H1 (cell line): ENCODE measurements around the gene USP43. TPM values are rescaled to one million over a fixed set of nuclear protein-coding genes. Genes with fewer than 3 reads are reported as not detected.

ENCODE experiments used
- CTCF ChIA-PET: fragments of 300-600 bp; sonication (Branson Sonifier 250); formaldehyde crosslinking; loops from one replicate; lab custom pipeline; 2021; ENCODE audit not compliant: partially characterized antibody; lab: Charles Lee
- POLR2A ChIA-PET: fragments of 300-600 bp; sonication (Branson Sonifier 250); formaldehyde crosslinking; loops from one replicate; lab custom pipeline; 2021; ENCODE audit warnings: inconsistent platforms; ENCODE audit not compliant: partially characterized antibody; lab: Charles Lee
- DNase-seq, 2 experiments: peaks; one replicate each; pipeline versions ENCODE4 v3.0.0 to v3.0.0-alpha.2; 2010 to 2022; ENCODE audit warnings: low spot score in 2 of 2, low read depth in 1 of 2, mixed read lengths in 1 of 2
- FAIRE-seq: peaks from 2 replicates; lab custom pipeline; 2011; peaks lifted over from hg19 to GRCh38; lab: Jason Lieb, UNC
- H2AFZ ChIP-seq: 2 replicates; pipeline ENCODE4 v1.8.1; 2012; ENCODE audit warnings: low read length, inconsistent platforms
- H2AK5ac ChIP-seq: 2 replicates; pipeline ENCODE4 v1.6.1; 2013; ENCODE audit warnings: low read depth, low read length
- H2BK120ac ChIP-seq: replicated peaks from 2 replicates; pipeline ENCODE3; 2013; ENCODE audit warnings: low read depth, low read length, inconsistent platforms
- H2BK12ac ChIP-seq: 2 replicates; pipeline ENCODE4 v1.6.1; 2013; ENCODE audit warnings: low read depth, low read length
- H2BK15ac ChIP-seq: 2 replicates; pipeline ENCODE4 v1.6.1; 2013; ENCODE audit warnings: low read length
- H2BK20ac ChIP-seq: 2 replicates; pipeline ENCODE4 v1.6.1; 2013; ENCODE audit warnings: low read length
- H2BK5ac ChIP-seq: 2 replicates; pipeline ENCODE4 v1.6.1; 2013; ENCODE audit warnings: low read depth, low read length
- H3K14ac ChIP-seq: 2 replicates; pipeline ENCODE4 v1.6.1; 2013; ENCODE audit warnings: inconsistent platforms; ENCODE audit not compliant: insufficient read length
- H3K18ac ChIP-seq: 2 replicates; pipeline ENCODE4 v1.6.1; 2013; ENCODE audit warnings: low read length; ENCODE audit errors: extremely low read depth
- H3K23ac ChIP-seq: 2 replicates; pipeline ENCODE4 v1.6.1; 2013; ENCODE audit warnings: inconsistent platforms; ENCODE audit not compliant: insufficient read length
- H3K23me2 ChIP-seq: 2 replicates; pipeline ENCODE4 v1.6.1; 2013; ENCODE audit warnings: low read depth, low read length
- H3K27ac ChIP-seq: 2 replicates; pipeline ENCODE4 v1.6.1; 2011; ENCODE audit warnings: low read depth, low read length, inconsistent platforms
- H3K27me3 ChIP-seq, 4 experiments: replicated peaks in 1 of 4; 1 replicate in 1 of 4; 2 replicates in 3 of 4; pipeline versions ENCODE4 v1.6.1 to v1.8.1; 2011 to 2013; ENCODE audit warnings: low read length in 3 of 4, mild to moderate bottlenecking in 3 of 4, inconsistent platforms in 2 of 4, mixed read lengths in 2 of 4, moderate library complexity in 1 of 4; ENCODE audit not compliant: control insufficient read depth in 3 of 4, insufficient read depth in 3 of 4; ENCODE audit errors: extremely low read depth in 1 of 4
- H3K36me3 ChIP-seq, 4 experiments: 2 replicates each; pipeline versions ENCODE4 v1.6.1 to v1.8.1; 2011 to 2013; ENCODE audit warnings: mild to moderate bottlenecking in 4 of 4, low read length in 3 of 4, moderate library complexity in 2 of 4, control low read depth in 1 of 4, inconsistent platforms in 1 of 4; ENCODE audit not compliant: insufficient read depth in 4 of 4, control insufficient read depth in 2 of 4
- H3K4ac ChIP-seq: replicated peaks from 2 replicates; pipeline ENCODE3; 2013; ENCODE audit warnings: low read length, low read depth, mixed read lengths, inconsistent platforms; ENCODE audit not compliant: insufficient read length
- H3K4me1 ChIP-seq, 4 experiments: replicated peaks in 1 of 4; 1 replicate in 1 of 4; 2 replicates in 3 of 4; pipeline versions ENCODE4 v1.6.1 to v1.8.1; 2011 to 2013; ENCODE audit warnings: low read length in 3 of 4, inconsistent platforms in 2 of 4, mixed read lengths in 1 of 4; ENCODE audit not compliant: insufficient read depth in 4 of 4, control insufficient read depth in 3 of 4
- H3K4me2 ChIP-seq, 2 experiments: 2 replicates each; pipeline versions ENCODE4 v1.6.1 to v1.8.1; 2011 to 2013; ENCODE audit warnings: low read depth in 2 of 2, low read length in 2 of 2, control low read depth in 1 of 2, inconsistent platforms in 1 of 2, mild to moderate bottlenecking in 1 of 2; ENCODE audit not compliant: insufficient read depth in 1 of 2
- H3K4me3 ChIP-seq, 4 experiments: fragments of 200-600, 300-600 bp in 1 of 4; sonication (generic), shearing (Covaris generic), sonication (Bioruptor Twin) in 1 of 4; 2 replicates each; pipeline versions ENCODE4 v1.5.1 to v1.8.1; 2011 to 2016; ENCODE audit warnings: low read length in 4 of 4, low read depth in 3 of 4, control low read depth in 2 of 4, inconsistent platforms in 2 of 4, mild to moderate bottlenecking in 2 of 4, mixed read lengths in 1 of 4, moderate library complexity in 1 of 4; ENCODE audit not compliant: insufficient read depth in 2 of 4; ENCODE audit errors: extremely low read depth in 1 of 4
- H3K56ac ChIP-seq: replicated peaks from 2 replicates; pipeline ENCODE3; 2013; ENCODE audit warnings: low read depth, mild to moderate bottlenecking, mixed read lengths, low read length, inconsistent platforms; ENCODE audit not compliant: insufficient read length
- H3K79me1 ChIP-seq: 2 replicates; pipeline ENCODE4 v1.6.1; 2013; ENCODE audit warnings: low read depth, low read length, control low read depth
- H3K79me2 ChIP-seq, 2 experiments: 2 replicates each; pipeline versions ENCODE4 v1.6.1 to v1.8.1; 2012 to 2013; ENCODE audit warnings: low read length in 2 of 2, mild to moderate bottlenecking in 2 of 2, inconsistent platforms in 1 of 2; ENCODE audit not compliant: insufficient read depth in 2 of 2, control insufficient read depth in 1 of 2
- H3K9ac ChIP-seq, 4 experiments: replicated peaks in 1 of 4; 1 replicate in 1 of 4; 2 replicates in 3 of 4; pipeline versions ENCODE4 v1.6.1 to v1.8.1; 2011 to 2013; ENCODE audit warnings: low read depth in 3 of 4, low read length in 3 of 4, control low read depth in 2 of 4, mild to moderate bottlenecking in 2 of 4, moderate library complexity in 2 of 4, inconsistent platforms in 1 of 4; ENCODE audit errors: extremely low read depth in 1 of 4
- H3K9me3 ChIP-seq, 2 experiments: 2 replicates each; pipeline versions ENCODE4 v1.6.1 to v1.8.1; 2012 to 2013; ENCODE audit warnings: mild to moderate bottlenecking in 2 of 2, moderate library complexity in 2 of 2, control low read depth in 1 of 2, inconsistent platforms in 1 of 2, low read depth in 1 of 2, low read length in 1 of 2, mixed read lengths in 1 of 2; ENCODE audit not compliant: insufficient read depth in 2 of 2
- H4K20me1 ChIP-seq, 2 experiments: replicated peaks in 1 of 2; 2 replicates each; pipeline versions ENCODE3 to v1.8.1; 2011 to 2013; ENCODE audit warnings: inconsistent platforms in 2 of 2, low read length in 2 of 2, mild to moderate bottlenecking in 1 of 2; ENCODE audit not compliant: insufficient read depth in 2 of 2, control insufficient read depth in 1 of 2
- H4K5ac ChIP-seq: 2 replicates; pipeline ENCODE4 v1.6.1; 2013; ENCODE audit warnings: low read length, low read depth, mixed read lengths, inconsistent platforms; ENCODE audit not compliant: insufficient read length
- H4K8ac ChIP-seq: 2 replicates; pipeline ENCODE4 v1.8.0; 2013; ENCODE audit warnings: mild to moderate bottlenecking, moderate library complexity, low read length, inconsistent platforms; ENCODE audit not compliant: insufficient read depth; ENCODE audit errors: extremely low read depth
- H4K91ac ChIP-seq: replicated peaks from 2 replicates; pipeline ENCODE3; 2013; ENCODE audit warnings: low read length, mixed read lengths, inconsistent platforms; ENCODE audit not compliant: insufficient read length
- WGBS, 2 experiments: shearing (Covaris generic) in 1 of 2; methylation state at CpG; one replicate each; pipeline versions ENCODE4 v1.1.6 to v1.1.7; 2013 to 2015; ENCODE audit warnings: low lambda C conversion rate in 2 of 2, mixed read lengths in 2 of 2, inconsistent platforms in 1 of 2, low coverage in 1 of 2, missing lambda C conversion rate in 1 of 2; ENCODE audit not compliant: insufficient replicate concordance in 2 of 2, insufficient coverage in 1 of 2, insufficient read length in 1 of 2; ENCODE audit errors: extremely low coverage in 1 of 2, missing lambda C conversion rate in 1 of 2; 5-methylcytosine and 5-hydroxymethylcytosine counted together
- polyA plus RNA-seq, 7 experiments: library from polyadenylated mRNA; depleted of rRNA in 3 of 7; stranded (reverse) in 5 of 7; unstranded in 2 of 7; fragments of >200 nt in 5 of 7; fragments of 200-250 nt in 2 of 7; gene quantifications; 1 replicate in 5 of 7; 2 replicates in 1 of 7; 4 replicates in 1 of 7; pipeline versions ENCODE4 v1.2.1 to v1.2.3, GENCODE V29; 2011 to 2013; ENCODE audit warnings: missing spikeins in 2 of 7, mixed read lengths in 2 of 7
- total RNA-seq: library from RNA; stranded (reverse); fragmentation: NEBNext Ultra II Directional; extraction: Animal tissue kit (Norgen Biotek cat#: 25700); gene quantifications from 2 replicates; pipeline ENCODE4 v1.2.1, GENCODE V29; 2021

USP43 gene
- total and polyA plus RNA-seq, 2 of the 8 experiments (the other 6 are each of a cell fraction or from before 2014, with no cell fraction given), result 3.0 to 7.2 TPM

GRCh38 chr17:9696279-9697044, 51.1 kb downstream of the USP43 start:
- no peak overlapping the region for H2AK5ac ChIP-seq
- H3K4me2 ChIP-seq, result no peak overlapping the region
- H2BK5ac ChIP-seq, result no peak overlapping the region
- H3K79me1 ChIP-seq, result no peaks in the 10 kb centered on the region
- no peaks in the 10 kb centered on the region for H3K79me2 ChIP-seq
- no peak overlapping the region for H4K5ac ChIP-seq
- peaks cover 0 to 3% of the 10 kb centered on the region in 2 experiments for H4K20me1 ChIP-seq
- H2BK15ac ChIP-seq, result no peak overlapping the region
- H3K9ac ChIP-seq, result no peak overlapping the region
- H3K18ac ChIP-seq, result no peak overlapping the region
- no peak overlapping the region for H2BK20ac ChIP-seq
- 86% methylated on average over 12 of the region's 12 CpGs; no CpG with 5 or more reads in 1 of the 2 experiments for WGBS, 2 experiments
- ChIA-PET POLR2A (no interaction called here), CTCF (interaction anchor here (0.6 to 1.8 kb wide), 6 partner anchors 20 to 257 kb away, joined by 3 to 5 read pairs (median 4); no protein-coding TSS in a partner anchor)
- H3K4me1 ChIP-seq, result no peaks in the 10 kb centered on the region
- no peaks in the 10 kb centered on the region for H3K23me2 ChIP-seq
- H3K27me3 ChIP-seq, result no peaks in the 10 kb centered on the region
- no peak overlapping the region for H2BK120ac ChIP-seq
- H2AFZ ChIP-seq, result no peak overlapping the region
- H2BK12ac ChIP-seq, result no peak overlapping the region
- no peak overlapping the region for H3K56ac ChIP-seq
- H3K9me3 ChIP-seq, result no peaks in the 10 kb centered on the region
- no peak overlapping the region for H4K91ac ChIP-seq
- FAIRE-seq (no peak), DNase-seq (peak in 1 of 2 experiments; percentile 48)
- no peak overlapping the region for H4K8ac ChIP-seq
- no peak overlapping the region for H3K4me3 ChIP-seq
- no peak overlapping the region for H3K4ac ChIP-seq
- H3K36me3 ChIP-seq, result peaks cover 0 to 2% (median 0%) of the 10 kb centered on the region in 4 experiments; a peak in 2 of 8 replicates
- no peak overlapping the region for H3K23ac ChIP-seq
- no peak overlapping the region for H3K14ac ChIP-seq
- no peak overlapping the region for H3K27ac ChIP-seq
